Activated naive CD4-positive, alpha-beta T cell treated with anti-CD3 and anti-CD28 coated beads, Interleukin-2, amount 10 ng/mL, durations not matched to agents 7 days and 5 days (primary cell): Measurements from ENCODE around the gene AK5.

Experiments
- CTCF ChIA-PET: fragments of 350-600 bp; sonication (Branson Sonifier 250); formaldehyde crosslinking; loops from one replicate; lab custom pipeline; 2021; ENCODE audit warnings: antibody characterized with exemption; lab: Charles Lee
- DNase-seq: peaks from one replicate; pipeline ENCODE4 v3.0.0-alpha.2; 2020
- H3K27ac Mint-ChIP-seq: one replicate; pipeline ENCODE4 v1.8.0; 2021; ENCODE audit warnings: mild to moderate bottlenecking, moderate library complexity, mixed read lengths
- H3K27me3 Mint-ChIP-seq: one replicate; pipeline ENCODE4 v1.8.0; 2021; ENCODE audit warnings: mild to moderate bottlenecking, mixed read lengths
- H3K36me3 Mint-ChIP-seq: one replicate; pipeline ENCODE4 v1.8.0; 2021; ENCODE audit warnings: mixed read lengths
- H3K4me1 Mint-ChIP-seq: one replicate; pipeline ENCODE4 v1.8.0; 2021; ENCODE audit warnings: mixed read lengths
- H3K4me3 Mint-ChIP-seq: one replicate; pipeline ENCODE4 v1.8.0; 2021; ENCODE audit warnings: mild to moderate bottlenecking, moderate library complexity, mixed read lengths
- H3K9me3 Mint-ChIP-seq: one replicate; pipeline ENCODE4 v1.8.0; 2021; ENCODE audit warnings: mixed read lengths

Gene AK5

GRCh38 chr1:77434967-77435366, 153.1 kb downstream of the AK5 start:
- CTCF ChIA-PET, result no interaction called here
- no peak for DNase-seq
- peak overlapping the region; percentile 53 for H3K27ac Mint-ChIP-seq
- peaks cover 15% of the 10 kb centered on the region for H3K9me3 Mint-ChIP-seq
- H3K4me1 Mint-ChIP-seq, result peaks cover 33% of the 10 kb centered on the region
- H3K36me3 Mint-ChIP-seq, result peaks cover 21% of the 10 kb centered on the region
- no peaks in the 10 kb centered on the region for H3K27me3 Mint-ChIP-seq
- peak overlapping the region; percentile 4 for H3K4me3 Mint-ChIP-seq

DNA sequence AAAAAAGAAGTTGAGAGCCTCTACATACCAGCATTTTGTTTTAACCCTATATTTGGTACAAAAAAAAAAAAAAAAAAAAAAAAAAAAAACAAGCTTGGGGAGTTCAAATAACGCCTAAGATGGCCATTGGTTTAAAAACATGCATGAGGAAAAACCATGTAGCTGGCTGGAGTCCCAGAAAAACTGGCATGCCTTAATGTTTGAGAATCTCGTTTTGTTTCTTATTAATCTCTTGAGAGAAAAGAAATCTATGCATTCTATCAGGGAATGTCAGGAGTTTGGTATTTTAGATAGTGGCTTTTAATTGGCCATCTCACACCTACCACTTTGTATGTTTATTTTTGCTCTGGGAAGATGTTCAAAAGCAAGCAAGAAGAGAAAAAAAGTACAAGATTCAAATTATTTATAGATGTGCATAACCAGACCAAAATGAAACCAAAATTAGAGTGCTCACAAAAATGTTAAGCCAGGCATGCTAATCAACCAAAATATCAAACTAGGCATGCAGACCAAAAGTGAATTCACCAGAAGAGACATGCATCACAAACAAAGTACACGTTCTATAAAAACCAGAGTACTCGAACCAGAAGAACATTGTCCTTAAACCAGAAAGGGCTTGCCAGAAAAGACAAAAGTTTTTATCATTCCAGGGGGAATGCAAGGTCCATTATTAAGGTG, 156.6 kb downstream of the AK5 start:
- H3K4me3 Mint-ChIP-seq, result no peak overlapping the region
- peaks cover 33% of the 10 kb centered on the region for H3K4me1 Mint-ChIP-seq
- CTCF ChIA-PET, result interaction anchor here (0.5 kb wide), 1 partner anchor 1084 kb away, joined by 3 read pairs; no protein-coding TSS in a partner anchor
- peaks cover 23% of the 10 kb centered on the region for H3K36me3 Mint-ChIP-seq
- no peak for DNase-seq
- peak overlapping the region; percentile 81 for H3K27ac Mint-ChIP-seq
- H3K9me3 Mint-ChIP-seq, result peaks cover 26% of the 10 kb centered on the region
- H3K27me3 Mint-ChIP-seq, result no peaks in the 10 kb centered on the region

GRCh38 chr1:77446841-77447555, 165.2 kb downstream of the AK5 start:
- Mint-ChIP-seq H3K36me3 (no peaks in the 10 kb centered on the region), H3K27ac (no peak overlapping the region), H3K4me3 (no peak overlapping the region), H3K9me3 (no peaks in the 10 kb centered on the region), H3K4me1 (no peaks in the 10 kb centered on the region), H3K27me3 (no peaks in the 10 kb centered on the region)
- DNase-seq, result no peak
- CTCF ChIA-PET, result interaction anchor here (1.0 to 1.2 kb wide), 2 partner anchors 13 to 26 kb away, joined by 3 read pairs; no protein-coding TSS in a partner anchor

DNA sequence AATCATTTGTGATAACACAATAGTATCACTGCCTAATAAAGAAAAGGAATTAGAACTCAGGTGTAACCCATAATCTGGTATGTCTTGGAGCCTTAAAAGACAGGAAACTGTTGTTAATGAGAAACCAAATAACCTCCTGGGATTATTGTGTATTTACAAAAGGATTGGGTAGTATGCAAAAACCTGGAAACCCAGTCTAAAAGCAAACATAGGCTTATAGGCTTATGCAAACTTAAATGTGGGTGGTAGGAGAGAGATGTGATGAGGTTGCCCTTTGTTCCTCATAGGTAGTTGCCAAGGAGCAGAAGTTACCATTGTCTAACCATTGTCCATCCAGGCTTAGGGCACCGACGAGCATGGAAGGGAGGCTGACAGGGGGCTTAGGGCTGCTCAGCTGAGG, 165.8 kb downstream of the AK5 start:
- no peaks in the 10 kb centered on the region for H3K27me3 Mint-ChIP-seq
- no peaks in the 10 kb centered on the region for H3K36me3 Mint-ChIP-seq
- no peak overlapping the region for H3K4me3 Mint-ChIP-seq
- DNase-seq, result no peak
- CTCF ChIA-PET, result no interaction called here
- no peaks in the 10 kb centered on the region for H3K4me1 Mint-ChIP-seq
- H3K9me3 Mint-ChIP-seq, result no peaks in the 10 kb centered on the region
- no peak overlapping the region for H3K27ac Mint-ChIP-seq

- H3K36me3 Mint-ChIP-seq, result peaks cover 1% of the 10 kb centered on the region
- no peak for DNase-seq
- no peak overlapping the region for H3K4me3 Mint-ChIP-seq
- H3K27ac Mint-ChIP-seq, result no peak overlapping the region
- no peaks in the 10 kb centered on the region for H3K9me3 Mint-ChIP-seq
- no peaks in the 10 kb centered on the region for H3K27me3 Mint-ChIP-seq
- CTCF ChIA-PET, result no interaction called here
- peaks cover 3% of the 10 kb centered on the region for H3K4me1 Mint-ChIP-seq
These were observed 178.1 kb downstream of the AK5 start for GRCh38 chr1:77459881-77460280.

- no peaks in the 10 kb centered on the region for H3K27me3 Mint-ChIP-seq
- CTCF ChIA-PET, result no interaction called here
- peaks cover 3% of the 10 kb centered on the region for H3K4me1 Mint-ChIP-seq
- H3K27ac Mint-ChIP-seq, result no peak overlapping the region
- no peak overlapping the region for H3K4me3 Mint-ChIP-seq
- H3K36me3 Mint-ChIP-seq, result peaks cover 1% of the 10 kb centered on the region
- no peaks in the 10 kb centered on the region for H3K9me3 Mint-ChIP-seq
- DNase-seq, result no peak
These were observed 179.9 kb downstream of the AK5 start for GRCh38 chr1:77461691-77462090.

DNA sequence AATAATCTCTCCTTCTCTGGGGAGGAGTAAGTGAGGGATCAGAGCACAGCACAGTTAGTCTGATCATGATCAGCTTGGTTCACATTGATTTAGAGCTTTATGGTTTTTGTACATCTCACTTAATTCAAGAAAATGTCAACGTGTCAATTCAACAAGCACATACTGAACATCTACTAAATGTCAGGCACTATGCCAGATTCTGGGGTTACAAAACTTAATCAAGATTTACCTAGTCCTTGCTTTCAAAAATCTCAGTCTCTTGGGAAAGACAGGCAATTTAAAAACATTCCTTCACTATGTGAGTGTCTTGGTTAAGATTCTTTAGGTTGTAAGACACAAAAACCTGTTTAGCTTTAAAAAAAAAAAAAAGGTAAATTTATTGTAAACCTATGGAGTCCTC, 181.4 kb downstream of the AK5 start:
- H3K4me1 Mint-ChIP-seq, result peaks cover 3% of the 10 kb centered on the region
- no peaks in the 10 kb centered on the region for H3K36me3 Mint-ChIP-seq
- CTCF ChIA-PET, result no interaction called here
- H3K27me3 Mint-ChIP-seq, result no peaks in the 10 kb centered on the region
- no peak overlapping the region for H3K27ac Mint-ChIP-seq
- DNase-seq, result no peak
- no peak overlapping the region for H3K4me3 Mint-ChIP-seq
- H3K9me3 Mint-ChIP-seq, result no peaks in the 10 kb centered on the region

GRCh38 chr1:77465139-77465538, 183.3 kb downstream of the AK5 start:
- Mint-ChIP-seq H3K4me1 (peaks cover 2% of the 10 kb centered on the region), H3K4me3 (no peak overlapping the region), H3K27ac (no peak overlapping the region), H3K9me3 (no peaks in the 10 kb centered on the region), H3K27me3 (no peaks in the 10 kb centered on the region), H3K36me3 (no peaks in the 10 kb centered on the region)
- CTCF ChIA-PET, result interaction anchor here (1.1 kb wide), 1 partner anchor 11 kb away, joined by 3 read pairs; no protein-coding TSS in a partner anchor
- no peak for DNase-seq

DNA sequence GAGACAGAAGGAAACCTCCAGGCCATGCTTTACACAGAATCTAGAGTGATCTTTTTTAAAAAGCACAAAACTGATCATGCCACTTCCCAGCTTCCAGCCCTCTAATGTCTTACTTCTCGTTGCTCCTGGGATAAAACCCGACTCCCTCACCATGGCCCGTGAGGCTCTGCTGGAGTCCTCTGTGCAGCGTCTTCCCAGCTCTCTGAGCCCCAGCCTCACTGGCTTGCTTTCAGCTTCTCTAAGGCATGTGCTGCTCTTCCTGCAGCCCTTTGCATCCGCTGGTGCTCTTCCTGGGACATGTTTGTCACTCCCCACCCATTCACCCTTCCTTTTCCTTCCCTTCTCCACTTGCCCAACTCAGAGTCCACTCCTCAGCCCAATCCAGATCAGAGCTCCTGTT, 184.1 kb downstream of the AK5 start:
- Mint-ChIP-seq H3K27ac (no peak overlapping the region), H3K9me3 (no peaks in the 10 kb centered on the region), H3K27me3 (no peaks in the 10 kb centered on the region), H3K4me1 (peaks cover 2% of the 10 kb centered on the region), H3K4me3 (no peak overlapping the region), H3K36me3 (no peaks in the 10 kb centered on the region)
- CTCF ChIA-PET, result interaction anchor here (1.1 kb wide), 1 partner anchor 10 kb away, joined by 3 read pairs; no protein-coding TSS in a partner anchor
- no peak for DNase-seq

- CTCF ChIA-PET, result no interaction called here
- Mint-ChIP-seq H3K9me3 (no peaks in the 10 kb centered on the region), H3K27me3 (no peaks in the 10 kb centered on the region), H3K36me3 (no peaks in the 10 kb centered on the region), H3K4me1 (peaks cover 2% of the 10 kb centered on the region), H3K4me3 (no peak overlapping the region), H3K27ac (no peak overlapping the region)
- DNase-seq, result no peak
These were observed 185.3 kb downstream of the AK5 start for GRCh38 chr1:77467021-77467595.

DNA sequence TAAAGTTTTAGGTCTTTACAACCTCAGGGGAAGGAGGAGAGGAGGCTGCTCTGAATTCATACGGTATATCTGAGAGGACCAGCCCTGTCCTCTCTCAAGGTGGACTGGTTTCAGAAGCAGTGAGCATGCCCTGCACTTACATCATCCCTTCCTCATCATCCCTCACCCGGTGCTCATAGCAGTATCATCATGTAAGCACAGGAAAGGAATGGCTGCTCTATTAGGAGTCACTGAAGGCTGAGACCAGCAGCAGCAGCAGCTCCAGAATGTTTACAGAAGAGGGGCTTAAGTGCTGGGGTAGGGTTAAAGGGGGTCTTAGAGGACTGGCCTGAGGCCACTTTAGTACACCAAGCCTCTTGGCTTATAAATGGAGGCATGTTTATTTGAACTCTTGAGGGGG, 185.9 kb downstream of the AK5 start:
- peaks cover 2% of the 10 kb centered on the region for H3K4me1 Mint-ChIP-seq
- no peaks in the 10 kb centered on the region for H3K9me3 Mint-ChIP-seq
- no peaks in the 10 kb centered on the region for H3K27me3 Mint-ChIP-seq
- no peak overlapping the region for H3K4me3 Mint-ChIP-seq
- CTCF ChIA-PET, result no interaction called here
- no peak overlapping the region for H3K27ac Mint-ChIP-seq
- H3K36me3 Mint-ChIP-seq, result no peaks in the 10 kb centered on the region
- no peak for DNase-seq

DNA sequence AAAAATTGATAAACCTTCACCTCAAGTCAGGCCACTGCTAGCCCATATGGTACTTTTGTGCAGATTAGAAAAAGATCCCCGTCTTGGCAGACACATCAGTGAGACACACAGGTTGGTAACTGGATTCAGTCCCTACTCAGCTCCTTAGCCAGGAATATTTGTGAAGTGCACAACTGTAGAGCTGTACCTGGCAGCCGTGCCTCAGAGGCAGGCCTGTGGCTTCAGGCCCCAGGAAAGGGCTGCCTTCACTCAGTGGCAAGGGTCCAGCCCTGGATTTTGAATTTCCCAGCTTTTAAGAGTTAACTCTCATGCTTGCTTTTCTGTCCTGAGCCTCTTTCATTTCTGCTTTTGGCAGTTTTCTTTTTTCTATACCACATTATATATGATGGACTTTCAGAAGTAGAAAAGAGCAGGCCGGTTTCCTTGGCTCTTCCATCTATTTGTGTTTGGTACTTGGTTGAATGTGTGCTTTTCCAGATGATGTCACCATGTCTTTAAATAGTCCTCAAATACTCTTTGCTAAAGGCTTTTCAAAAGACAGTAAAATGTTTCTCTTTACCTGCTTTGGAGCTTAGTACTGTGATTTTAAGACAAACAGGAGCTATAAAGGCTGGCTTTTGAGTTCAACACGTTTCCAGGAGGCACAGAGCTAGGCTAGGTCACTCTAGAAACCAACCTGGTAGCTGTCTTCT, 186.6 kb downstream of the AK5 start:
- no peak for DNase-seq
- CTCF ChIA-PET, result no interaction called here
- Mint-ChIP-seq H3K9me3 (no peaks in the 10 kb centered on the region), H3K36me3 (no peaks in the 10 kb centered on the region), H3K4me1 (peaks cover 2% of the 10 kb centered on the region), H3K27me3 (no peaks in the 10 kb centered on the region), H3K4me3 (no peak overlapping the region), H3K27ac (no peak overlapping the region)

- Mint-ChIP-seq H3K4me3 (no peak overlapping the region), H3K27me3 (no peaks in the 10 kb centered on the region), H3K27ac (no peak overlapping the region), H3K36me3 (no peaks in the 10 kb centered on the region), H3K4me1 (no peaks in the 10 kb centered on the region), H3K9me3 (no peaks in the 10 kb centered on the region)
- no peak for DNase-seq
- CTCF ChIA-PET, result interaction anchor here (1.0 kb wide), 1 partner anchor 12 kb away, joined by 4 read pairs; no protein-coding TSS in a partner anchor
These were observed 187.3 kb downstream of the AK5 start for GRCh38 chr1:77468949-77469710.

- no peaks in the 10 kb centered on the region for H3K27me3 Mint-ChIP-seq
- CTCF ChIA-PET, result no interaction called here
- no peak overlapping the region for H3K27ac Mint-ChIP-seq
- no peak overlapping the region for H3K4me3 Mint-ChIP-seq
- no peak for DNase-seq
- no peaks in the 10 kb centered on the region for H3K9me3 Mint-ChIP-seq
- H3K36me3 Mint-ChIP-seq, result no peaks in the 10 kb centered on the region
- no peaks in the 10 kb centered on the region for H3K4me1 Mint-ChIP-seq
These were observed 189.9 kb downstream of the AK5 start for GRCh38 chr1:77471691-77472090.
